ENCODE results near the gene STAT2.

The STAT2 gene

DNA sequence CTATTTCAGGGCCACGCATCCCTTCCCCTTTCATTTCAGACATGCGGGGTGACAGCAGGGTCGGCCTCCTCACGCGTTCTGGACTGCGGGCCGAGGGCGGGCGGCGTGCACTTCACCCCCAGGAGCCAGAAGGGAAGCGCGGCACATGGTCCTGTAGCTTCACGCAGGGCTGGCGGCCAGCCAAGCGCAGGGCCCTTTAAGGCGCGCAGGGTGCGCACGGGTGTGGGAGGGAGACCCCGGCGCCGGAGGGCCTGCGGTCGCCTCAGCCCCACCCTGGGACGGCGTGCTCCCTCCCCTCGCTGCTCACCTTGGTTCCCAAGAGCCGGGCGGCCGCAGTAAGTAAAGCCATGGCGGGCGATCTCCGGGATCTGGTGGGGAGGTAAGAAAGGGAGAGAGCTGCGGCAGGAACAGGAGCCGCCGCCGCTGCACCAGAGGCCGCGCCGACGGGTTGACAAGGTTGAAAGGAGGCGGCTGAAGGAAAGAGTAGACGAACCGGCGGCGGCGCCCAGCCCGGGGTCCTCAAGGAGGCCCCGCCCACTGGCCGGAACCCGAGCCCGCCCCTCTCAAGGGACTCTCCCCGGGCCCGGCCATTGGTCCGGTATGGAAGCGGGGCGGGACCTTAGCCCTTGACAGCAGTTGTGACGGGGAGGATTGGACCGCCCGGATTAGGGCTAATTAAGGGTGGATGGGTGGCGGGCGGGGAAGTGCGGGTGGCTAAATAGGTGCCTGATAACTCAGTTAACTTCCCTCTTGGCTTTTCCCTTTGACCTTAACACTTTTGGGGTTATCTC is 59.9 kb downstream of the STAT2 start, which contains the start of gene CS:
Gene CS (minus strand): TSS at position 478 of the 791 bp plus-strand sequence. CDS start 129 bp downstream, at position 349.
- H3K79me2 ChIP-seq (ENCODE audit: insufficient read depth, low read depth), result peaks cover 59% of the 10 kb centered on the region
- peaks cover 64% of the 10 kb centered on the region for H3K4me1 ChIP-seq (ENCODE audit: low read depth, poor library complexity, severe bottlenecking)
- H2AFZ ChIP-seq (ENCODE audit: low read depth), result peak within 1 kb of the TSS; percentile 54
- peaks cover 7% of the 10 kb centered on the region; the same call in 1 of the 2 replicates for H4K20me1 ChIP-seq (ENCODE audit: insufficient read depth)
- H3K4me3 ChIP-seq (IDR thresholded peaks at IDR 0.05; ENCODE audit: insufficient read depth, low read depth, low read length), result peak within 1 kb of the TSS; percentile 85
- H3K36me3 ChIP-seq (ENCODE audit: insufficient read depth), result peaks cover 7% of the 10 kb centered on the region; the same call in 1 of the 2 replicates
- peak within 1 kb of the TSS; percentile 79 for H3K9ac ChIP-seq
- TF ChIP-seq, protein P1, sequence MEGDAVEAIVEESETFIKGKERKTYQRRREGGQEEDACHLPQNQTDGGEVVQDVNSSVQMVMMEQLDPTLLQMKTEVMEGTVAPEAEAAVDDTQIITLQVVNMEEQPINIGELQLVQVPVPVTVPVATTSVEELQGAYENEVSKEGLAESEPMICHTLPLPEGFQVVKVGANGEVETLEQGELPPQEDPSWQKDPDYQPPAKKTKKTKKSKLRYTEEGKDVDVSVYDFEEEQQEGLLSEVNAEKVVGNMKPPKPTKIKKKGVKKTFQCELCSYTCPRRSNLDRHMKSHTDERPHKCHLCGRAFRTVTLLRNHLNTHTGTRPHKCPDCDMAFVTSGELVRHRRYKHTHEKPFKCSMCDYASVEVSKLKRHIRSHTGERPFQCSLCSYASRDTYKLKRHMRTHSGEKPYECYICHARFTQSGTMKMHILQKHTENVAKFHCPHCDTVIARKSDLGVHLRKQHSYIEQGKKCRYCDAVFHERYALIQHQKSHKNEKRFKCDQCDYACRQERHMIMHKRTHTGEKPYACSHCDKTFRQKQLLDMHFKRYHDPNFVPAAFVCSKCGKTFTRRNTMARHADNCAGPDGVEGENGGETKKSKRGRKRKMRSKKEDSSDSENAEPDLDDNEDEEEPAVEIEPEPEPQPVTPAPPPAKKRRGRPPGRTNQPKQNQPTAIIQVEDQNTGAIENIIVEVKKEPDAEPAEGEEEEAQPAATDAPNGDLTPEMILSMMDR (conservative IDR thresholded peaks at IDR 0.05; ENCODE audit: low read depth, low read length), result no peak
- peak within 1 kb of the TSS; percentile 99 for H3K4me2 ChIP-seq
- no peaks in the 10 kb centered on the region for H3K27me3 ChIP-seq (ENCODE audit: insufficient read depth, low read depth)
- peak within 1 kb of the TSS; percentile 64 for H3K27ac ChIP-seq

DNA sequence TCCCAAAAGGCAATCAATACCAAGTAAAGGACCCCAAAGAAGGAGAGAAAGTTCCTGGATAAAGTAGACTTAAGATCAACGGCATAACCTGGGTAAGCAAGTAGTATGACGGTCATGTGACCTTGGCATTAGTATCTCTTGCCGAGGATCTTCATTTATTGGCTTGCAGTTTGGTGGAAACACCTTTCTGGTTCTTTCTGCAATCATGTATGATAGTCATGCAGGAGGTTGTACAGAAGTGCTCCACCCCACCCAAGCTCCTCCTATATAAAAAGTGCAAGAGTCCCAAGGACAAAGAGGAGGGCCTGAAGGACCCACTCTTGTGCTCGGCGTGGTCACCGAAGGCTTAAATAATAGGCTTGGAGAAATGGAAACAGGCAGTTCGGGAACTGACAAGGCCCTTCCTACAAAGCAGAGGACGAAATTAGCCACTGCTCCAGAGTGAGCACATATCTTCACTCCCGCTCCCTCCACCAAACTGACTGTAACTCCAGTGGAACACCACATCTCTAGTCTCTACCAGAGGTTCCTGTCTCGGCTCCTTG is 60.5 kb downstream of the STAT2 start:
- TF ChIP-seq, protein P1 (conservative IDR thresholded peaks at IDR 0.05; ENCODE audit: low read depth, low read length), result peak; percentile 7; the same call in 1 of the 2 replicates
- H3K4me3 ChIP-seq (IDR thresholded peaks at IDR 0.05; ENCODE audit: insufficient read depth, low read depth, low read length), result peak overlapping the region; percentile 85
- peaks cover 66% of the 10 kb centered on the region for H3K79me2 ChIP-seq (ENCODE audit: insufficient read depth, low read depth)
- peak overlapping the region; percentile 79 for H3K9ac ChIP-seq
- no peaks in the 10 kb centered on the region for H3K27me3 ChIP-seq (ENCODE audit: insufficient read depth, low read depth)
- peak overlapping the region; percentile 64 for H3K27ac ChIP-seq
- peak overlapping the region; percentile 99 for H3K4me2 ChIP-seq
- peaks cover 7% of the 10 kb centered on the region; the same call in 1 of the 2 replicates for H3K36me3 ChIP-seq (ENCODE audit: insufficient read depth)
- H4K20me1 ChIP-seq (ENCODE audit: insufficient read depth), result peaks cover 7% of the 10 kb centered on the region; the same call in 1 of the 2 replicates
- peaks cover 64% of the 10 kb centered on the region for H3K4me1 ChIP-seq (ENCODE audit: low read depth, poor library complexity, severe bottlenecking)
- peak overlapping the region; percentile 54 for H2AFZ ChIP-seq (ENCODE audit: low read depth)

DNA sequence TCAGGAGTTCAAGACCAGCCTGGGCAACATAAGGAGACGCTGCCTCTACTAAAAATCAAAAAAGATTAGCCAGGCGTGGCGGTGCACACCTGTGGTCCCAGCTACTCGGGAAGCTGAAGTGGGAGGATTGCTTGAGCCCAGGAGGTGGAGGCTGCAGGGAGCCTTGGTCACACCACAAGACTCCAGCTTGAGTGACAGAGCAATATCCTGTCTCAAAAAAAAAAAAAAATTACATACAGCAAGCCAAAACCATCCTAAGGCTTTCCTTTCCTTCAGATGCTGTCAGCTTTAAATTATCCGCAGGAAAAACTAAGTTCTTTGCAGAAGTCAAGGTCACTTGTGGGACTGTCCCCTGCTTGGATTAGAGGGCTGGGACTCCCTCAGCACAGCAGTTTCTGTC is 61.1 kb downstream of the STAT2 start:
- Histone ChIP-seq H3K27me3 (ENCODE audit: insufficient read depth, low read depth) (no peaks in the 10 kb centered on the region), H3K4me1 (ENCODE audit: low read depth, poor library complexity, severe bottlenecking) (peaks cover 64% of the 10 kb centered on the region), H4K20me1 (ENCODE audit: insufficient read depth) (peaks cover 11% of the 10 kb centered on the region; the same call in 1 of the 2 replicates), H3K79me2 (ENCODE audit: insufficient read depth, low read depth) (peaks cover 71% of the 10 kb centered on the region), H2AFZ (ENCODE audit: low read depth) (peak overlapping the region; percentile 54), H3K9ac (peak overlapping the region; percentile 79), H3K4me2 (peak overlapping the region; percentile 99), H3K36me3 (ENCODE audit: insufficient read depth) (peaks cover 7% of the 10 kb centered on the region; the same call in 1 of the 2 replicates), H3K4me3 (IDR thresholded peaks at IDR 0.05; ENCODE audit: insufficient read depth, low read depth, low read length) (no peak overlapping the region), H3K27ac (peak overlapping the region; percentile 64)
- TF ChIP-seq, protein P1 (conservative IDR thresholded peaks at IDR 0.05; ENCODE audit: low read depth, low read length), result 0 out of 2 replicates have a peak, but pooled peaks have one; percentile 5

DNA sequence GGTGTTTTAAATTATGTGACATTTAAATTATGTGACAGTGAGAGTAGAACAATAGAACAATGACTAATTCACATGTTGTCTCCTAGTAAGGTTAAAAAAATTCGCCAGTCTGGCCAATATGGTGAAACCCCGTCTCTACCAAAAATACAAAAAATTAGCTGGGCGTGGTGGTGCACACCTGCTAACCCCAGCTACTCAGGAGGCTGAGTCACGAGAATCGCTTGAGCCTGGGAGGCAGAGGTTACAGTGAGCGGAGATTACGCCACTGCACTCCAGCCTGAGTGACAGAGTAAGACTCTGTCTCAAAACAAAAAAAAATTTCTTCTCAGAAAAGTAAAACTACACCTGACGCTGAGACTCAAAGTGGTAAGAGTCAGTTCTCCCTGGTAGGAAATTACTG is 62.5 kb downstream of the STAT2 start:
- Histone ChIP-seq H3K36me3 (ENCODE audit: insufficient read depth) (peaks cover 7% of the 10 kb centered on the region; the same call in 1 of the 2 replicates), H3K27ac (no peak overlapping the region; the same call in 1 of the 2 replicates), H3K79me2 (ENCODE audit: insufficient read depth, low read depth) (peaks cover 85% of the 10 kb centered on the region), H2AFZ (ENCODE audit: low read depth) (no peak overlapping the region), H3K4me3 (IDR thresholded peaks at IDR 0.05; ENCODE audit: insufficient read depth, low read depth, low read length) (no peak overlapping the region), H3K27me3 (ENCODE audit: insufficient read depth, low read depth) (no peaks in the 10 kb centered on the region), H3K9ac (no peak overlapping the region), H3K4me2 (peak overlapping the region; percentile 99; the same call in 1 of the 2 replicates), H3K4me1 (ENCODE audit: low read depth, poor library complexity, severe bottlenecking) (peaks cover 52% of the 10 kb centered on the region), H4K20me1 (ENCODE audit: insufficient read depth) (peaks cover 19% of the 10 kb centered on the region; the same call in 1 of the 2 replicates)
- TF ChIP-seq, protein P1 (conservative IDR thresholded peaks at IDR 0.05; ENCODE audit: low read depth, low read length), result no peak
